Measurements from ENCODE around the gene NKD2.

The NKD2 gene

DNA sequence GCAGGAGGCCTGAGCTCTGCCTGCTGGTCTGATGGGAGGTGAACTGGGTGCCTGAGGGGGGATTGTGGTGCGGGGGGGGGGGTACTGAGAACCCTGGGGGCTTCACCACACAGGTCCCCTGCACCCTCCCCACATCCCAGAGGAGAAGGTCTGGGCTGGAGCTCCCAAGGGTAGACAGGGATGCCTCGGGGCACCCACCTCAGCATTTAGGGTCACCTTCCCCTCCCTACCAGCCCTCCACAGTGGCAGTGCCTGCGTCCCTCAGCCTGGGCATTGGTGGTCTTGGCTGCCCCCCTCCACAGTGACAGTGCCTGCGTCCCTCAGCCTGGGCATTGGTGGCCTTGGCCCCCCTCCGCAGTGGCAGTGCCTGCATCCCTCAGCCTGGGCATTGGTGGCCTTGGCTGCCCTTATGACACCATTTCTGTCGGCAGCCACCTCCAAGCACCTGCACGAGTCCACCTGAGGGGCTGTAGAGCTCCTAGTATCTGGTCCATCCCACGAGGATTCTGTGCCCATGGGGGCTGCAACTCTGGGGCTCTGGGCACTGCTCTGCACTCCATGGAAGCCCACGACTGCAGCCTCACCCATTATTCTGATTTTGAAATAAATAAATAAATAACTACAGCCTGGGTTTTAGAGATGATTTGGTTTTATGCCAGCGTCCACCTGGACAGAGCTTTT, 21.5 kb downstream of the NKD2 start:
- no peak for DNase-seq (ENCODE audit: low read depth)
- no peak overlapping the region for H3K4me3 ChIP-seq (ENCODE audit: low read length)
- TF ChIP-seq, protein P1, sequence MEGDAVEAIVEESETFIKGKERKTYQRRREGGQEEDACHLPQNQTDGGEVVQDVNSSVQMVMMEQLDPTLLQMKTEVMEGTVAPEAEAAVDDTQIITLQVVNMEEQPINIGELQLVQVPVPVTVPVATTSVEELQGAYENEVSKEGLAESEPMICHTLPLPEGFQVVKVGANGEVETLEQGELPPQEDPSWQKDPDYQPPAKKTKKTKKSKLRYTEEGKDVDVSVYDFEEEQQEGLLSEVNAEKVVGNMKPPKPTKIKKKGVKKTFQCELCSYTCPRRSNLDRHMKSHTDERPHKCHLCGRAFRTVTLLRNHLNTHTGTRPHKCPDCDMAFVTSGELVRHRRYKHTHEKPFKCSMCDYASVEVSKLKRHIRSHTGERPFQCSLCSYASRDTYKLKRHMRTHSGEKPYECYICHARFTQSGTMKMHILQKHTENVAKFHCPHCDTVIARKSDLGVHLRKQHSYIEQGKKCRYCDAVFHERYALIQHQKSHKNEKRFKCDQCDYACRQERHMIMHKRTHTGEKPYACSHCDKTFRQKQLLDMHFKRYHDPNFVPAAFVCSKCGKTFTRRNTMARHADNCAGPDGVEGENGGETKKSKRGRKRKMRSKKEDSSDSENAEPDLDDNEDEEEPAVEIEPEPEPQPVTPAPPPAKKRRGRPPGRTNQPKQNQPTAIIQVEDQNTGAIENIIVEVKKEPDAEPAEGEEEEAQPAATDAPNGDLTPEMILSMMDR (IDR thresholded peaks at IDR 0.05; ENCODE audit: insufficient read depth, low read depth, low read length, missing control alignments): no peak

DNA sequence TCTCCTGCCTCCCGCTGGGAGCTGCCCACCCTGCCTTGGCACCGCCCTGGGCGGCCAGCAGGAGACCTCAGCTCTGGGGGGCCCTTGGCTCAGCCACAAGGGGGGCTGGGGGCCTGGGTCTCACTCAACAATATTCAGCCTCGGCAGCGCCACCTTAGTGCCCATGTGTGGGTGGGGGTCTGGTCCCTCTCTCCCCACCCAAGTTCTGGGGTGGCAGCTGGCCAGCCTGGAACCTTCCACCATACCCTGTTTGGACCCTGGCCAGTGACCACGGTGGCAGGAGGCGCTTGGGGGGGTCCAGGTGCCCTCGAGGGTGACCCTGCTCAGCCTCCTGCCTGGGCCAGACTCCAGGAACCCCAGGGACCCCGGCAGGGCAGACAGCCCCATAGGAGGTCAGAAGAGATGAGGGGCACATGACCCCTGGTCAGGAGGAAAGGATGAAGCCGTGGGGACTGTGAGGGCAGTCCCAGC, 22.2 kb downstream of the NKD2 start:
- DNase-seq (ENCODE audit: low read depth): no peak
- TF ChIP-seq, protein P1 (IDR thresholded peaks at IDR 0.05; ENCODE audit: insufficient read depth, low read depth, low read length, missing control alignments): no peak
- H3K4me3 ChIP-seq (ENCODE audit: low read length): no peak overlapping the region

DNA sequence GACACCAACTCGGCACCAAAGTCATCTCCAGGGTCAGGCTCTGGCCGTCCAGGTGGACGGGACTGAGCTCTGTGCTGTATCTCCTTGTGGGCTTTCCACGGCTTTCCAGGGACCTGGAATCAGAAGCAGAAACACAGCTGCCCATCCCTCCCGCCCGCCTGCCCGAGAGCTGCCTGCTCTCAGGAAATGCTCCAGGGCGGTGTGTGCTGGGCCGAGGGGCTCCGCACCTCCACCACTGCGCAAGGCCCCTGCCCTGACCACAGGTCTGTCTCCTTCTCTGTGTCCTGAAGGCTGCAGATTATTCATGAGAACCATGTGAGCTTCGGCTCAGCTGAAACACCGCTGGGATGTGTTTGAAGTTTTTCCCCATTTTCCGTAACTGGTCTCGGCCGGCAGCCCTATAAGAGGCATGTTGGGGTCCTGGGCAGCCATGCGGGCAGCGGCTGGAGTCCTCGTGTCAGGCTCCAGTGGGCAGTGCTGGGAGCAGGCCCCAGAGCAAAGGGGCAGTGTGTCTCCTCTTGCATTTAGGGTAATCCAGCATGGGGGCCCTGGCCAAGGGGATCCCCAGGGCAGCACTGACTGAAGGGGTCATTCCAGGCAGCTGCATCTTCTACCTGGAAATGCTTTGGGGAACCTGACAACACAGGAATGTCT, 22.8 kb downstream of the NKD2 start:
- TF ChIP-seq, protein P1 (IDR thresholded peaks at IDR 0.05; ENCODE audit: insufficient read depth, low read depth, low read length, missing control alignments): no peak
- no peak overlapping the region for H3K4me3 ChIP-seq (ENCODE audit: low read length)
- DNase-seq (ENCODE audit: low read depth): no peak

DNA sequence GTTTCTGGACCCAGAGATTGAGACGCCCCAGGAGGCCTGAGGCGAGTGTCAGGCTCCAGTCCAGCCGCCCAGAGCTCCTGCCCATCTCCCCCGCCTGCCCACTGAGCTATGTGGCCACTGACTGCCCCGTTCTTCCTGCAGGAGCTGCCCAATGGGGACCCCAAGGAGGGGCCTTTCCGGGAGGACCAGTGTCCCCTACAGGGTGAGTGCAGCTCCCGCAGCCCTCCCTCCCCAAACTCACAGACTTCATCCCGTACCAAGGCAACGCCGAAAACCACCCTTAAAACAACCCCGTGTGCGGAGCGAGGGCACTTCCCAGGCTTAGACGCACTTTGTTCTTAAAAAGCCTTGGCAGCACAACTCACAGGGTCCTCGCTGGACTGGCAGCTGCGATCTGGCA, 23.4 kb downstream of the NKD2 start:
- no peak overlapping the region for H3K4me3 ChIP-seq (ENCODE audit: low read length)

DNA sequence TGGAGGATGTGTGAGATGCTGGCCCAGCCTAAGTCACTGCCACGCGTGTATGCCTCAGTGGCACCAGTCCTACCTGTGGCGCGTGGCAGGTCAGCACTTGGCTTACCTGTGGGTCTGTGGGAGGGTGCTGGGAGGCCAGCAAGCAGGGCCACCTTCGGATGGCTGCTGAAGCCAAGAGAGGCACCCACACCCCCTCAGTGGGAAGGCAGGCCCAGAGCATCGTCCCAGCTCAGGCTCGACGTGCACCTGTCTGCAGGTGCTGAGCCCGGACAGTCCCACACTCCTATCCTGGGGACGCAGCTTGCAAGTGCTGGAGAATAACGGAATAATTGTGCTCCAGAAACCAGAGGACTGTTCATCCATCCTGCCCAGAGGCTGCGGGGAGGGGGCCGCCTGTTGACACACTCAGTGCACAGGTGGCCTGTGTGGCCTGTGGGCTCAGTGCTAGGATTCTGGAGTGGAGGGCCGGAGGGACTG, 24.0 kb downstream of the NKD2 start:
- no peak overlapping the region for H3K4me3 ChIP-seq (ENCODE audit: low read length)
- no peak for DNase-seq (ENCODE audit: low read depth)
- TF ChIP-seq, protein P1 (IDR thresholded peaks at IDR 0.05; ENCODE audit: insufficient read depth, low read depth, low read length, missing control alignments): no peak

More for the DNA sequence above, 23.4 kb downstream of the NKD2 start:
- TF ChIP-seq, protein P1 (IDR thresholded peaks at IDR 0.05; ENCODE audit: insufficient read depth, low read depth, low read length, missing control alignments): no peak
- DNase-seq (ENCODE audit: low read depth): no peak

DNA sequence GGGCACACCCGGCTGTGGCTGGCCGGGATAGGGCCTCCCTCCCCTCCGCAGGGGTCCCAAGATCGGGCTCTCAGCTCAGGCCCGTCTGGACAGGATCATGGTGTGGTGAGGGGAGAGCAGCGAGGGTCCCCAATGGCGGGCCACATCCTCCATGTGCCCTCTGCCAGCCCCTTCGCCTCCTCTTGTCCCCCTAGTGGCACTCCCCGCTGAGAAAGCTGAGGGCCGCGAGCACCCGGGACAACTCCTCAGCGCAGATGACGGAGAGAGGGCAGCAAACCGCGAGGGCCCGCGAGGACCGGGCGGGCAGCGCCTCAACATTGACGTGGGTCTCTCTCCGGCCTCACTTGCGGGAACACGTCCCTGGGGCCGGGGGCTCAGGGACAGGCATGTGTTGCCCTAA, 24.6 kb downstream of the NKD2 start:
- no peak for DNase-seq (ENCODE audit: low read depth)
- TF ChIP-seq, protein P1 (IDR thresholded peaks at IDR 0.05; ENCODE audit: insufficient read depth, low read depth, low read length, missing control alignments): no peak
- no peak overlapping the region for H3K4me3 ChIP-seq (ENCODE audit: low read length)

All from epithelial cell of esophagus (primary cell).